GM18517 (cell line): ENCODE results near the gene SFT2D1.
"Not testable (repeated sequence)": the region's sequence is repeated elsewhere in the genome, so short reads cannot be mapped to it uniquely, and the experiment has no call there.

ENCODE experiments used
- ATAC-seq: cut with Tn5 transposase; IDR thresholded peaks from one replicate; pipeline ENCODE4 v1.9.1; 2021; ENCODE audit warnings: mild to moderate bottlenecking, moderate library complexity; ENCODE audit not compliant: unreplicated experiment

The SFT2D1 gene

GRCh38 chr6:166342349-166343149 is at the start of gene SFT2D1:
Gene SFT2D1, minus strand, starts transcription at chr6:166342545. Its CDS starts 64 bp downstream, at chr6:166342481.
- ATAC-seq, result peak; percentile 88

DNA sequence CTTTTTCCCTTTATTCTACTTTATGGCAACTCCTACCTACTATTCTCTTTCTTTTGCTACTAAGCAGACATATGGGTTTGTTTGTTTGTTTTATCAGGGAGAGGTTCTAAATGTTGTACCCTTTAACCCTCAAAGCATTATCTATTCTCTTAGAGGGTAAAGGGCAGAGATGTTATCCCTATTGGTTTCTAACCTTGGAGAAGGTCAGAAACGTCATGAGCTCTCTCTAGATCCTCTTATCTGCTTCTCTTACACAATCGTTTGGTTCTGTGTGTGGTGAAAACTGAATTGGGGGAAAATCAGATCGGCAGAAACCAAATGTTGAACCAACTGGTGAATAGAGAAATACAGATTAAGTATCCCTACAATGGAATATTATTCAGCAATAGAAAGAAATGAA is 46.8 kb upstream of the SFT2D1 start:
- no peak for ATAC-seq

DNA sequence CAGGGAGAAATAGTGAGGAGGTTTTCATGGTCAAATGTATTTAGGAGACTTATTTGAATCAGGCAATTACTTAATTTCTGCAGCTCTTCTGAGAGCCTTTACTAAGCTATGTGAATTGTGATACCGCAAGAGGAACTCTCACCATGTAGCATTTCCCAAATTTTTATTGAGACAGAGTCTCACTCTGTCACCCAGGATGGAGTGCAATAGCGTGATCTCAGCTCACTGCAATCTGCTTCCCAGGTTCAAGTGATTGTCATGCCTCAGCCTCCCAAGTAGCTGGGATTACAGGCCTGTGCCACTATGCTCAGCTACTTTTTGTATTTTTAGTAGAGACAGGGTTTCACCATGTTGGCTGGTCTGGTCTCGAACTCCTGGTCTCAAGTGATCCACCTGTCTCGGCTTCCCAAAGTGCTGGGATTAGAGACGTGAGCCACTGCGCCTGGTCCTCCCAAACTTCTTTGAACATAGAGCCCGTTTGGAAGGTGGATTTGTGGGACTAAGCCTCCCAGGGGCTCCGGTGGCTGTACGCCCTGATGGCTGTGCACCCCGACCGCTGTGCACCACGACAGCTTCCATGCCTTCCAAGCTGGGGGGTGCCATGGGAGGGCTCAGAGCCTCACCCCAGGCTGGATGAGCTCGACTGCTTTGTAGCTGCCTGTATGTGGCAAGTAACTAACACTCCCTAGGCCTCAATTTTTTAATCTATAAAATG is 46.1 kb upstream of the SFT2D1 start:
- ATAC-seq, result no peak

DNA sequence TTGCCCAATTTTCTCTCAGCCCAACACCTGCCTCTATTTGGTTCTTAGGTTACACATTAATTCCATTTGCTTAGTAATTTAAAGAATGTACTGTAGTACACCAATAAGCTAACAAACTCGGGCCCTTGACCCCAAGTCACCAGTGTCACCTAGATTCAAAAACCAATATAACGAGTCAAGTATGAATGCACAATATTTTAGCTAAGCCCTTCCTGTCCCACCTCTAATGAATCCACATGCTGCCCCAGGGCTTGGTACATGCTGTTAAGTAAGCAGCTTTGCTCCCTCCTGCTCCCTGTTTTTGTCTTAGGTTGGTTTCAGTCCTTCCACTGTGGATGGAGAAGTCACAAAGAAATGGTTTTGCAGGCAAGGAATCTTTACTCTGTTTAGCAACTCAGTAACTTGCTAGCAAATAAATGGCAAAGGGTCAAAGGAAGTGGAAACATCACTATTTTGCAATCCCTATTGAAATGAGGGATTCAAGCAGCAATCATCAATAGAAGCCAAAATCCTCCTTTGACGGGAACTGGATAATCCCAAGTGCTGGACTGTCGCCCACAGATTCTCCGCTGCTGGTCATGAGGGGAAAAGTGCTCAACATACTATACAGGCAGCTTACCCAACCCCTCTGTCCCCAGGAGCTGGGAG is 45.4 kb upstream of the SFT2D1 start:
- ATAC-seq, result no peak

DNA sequence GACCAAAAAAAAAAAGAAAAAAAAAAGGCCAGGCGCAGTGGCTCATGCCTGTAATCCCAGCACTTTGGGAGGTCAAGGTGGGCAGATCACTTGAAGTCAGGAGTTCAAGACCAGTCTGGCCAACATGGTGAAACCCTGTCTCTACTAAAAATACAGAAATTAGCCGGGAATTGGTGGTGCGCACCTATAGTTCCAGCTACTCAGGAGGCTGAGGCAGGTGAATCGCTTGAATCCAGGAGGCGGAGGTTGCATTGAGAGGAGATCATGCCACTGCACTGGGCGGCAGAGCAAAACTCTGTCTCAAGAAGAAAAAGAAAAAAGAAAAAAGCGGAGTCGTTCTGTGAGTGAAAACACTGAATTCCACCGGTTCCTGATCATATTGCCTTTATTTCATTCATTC is 44.8 kb upstream of the SFT2D1 start:
- ATAC-seq, result not testable (repeated sequence)

GRCh38 chr6:166386111-166386510 is 43.8 kb upstream of the SFT2D1 start:
- ATAC-seq, result no peak

DNA sequence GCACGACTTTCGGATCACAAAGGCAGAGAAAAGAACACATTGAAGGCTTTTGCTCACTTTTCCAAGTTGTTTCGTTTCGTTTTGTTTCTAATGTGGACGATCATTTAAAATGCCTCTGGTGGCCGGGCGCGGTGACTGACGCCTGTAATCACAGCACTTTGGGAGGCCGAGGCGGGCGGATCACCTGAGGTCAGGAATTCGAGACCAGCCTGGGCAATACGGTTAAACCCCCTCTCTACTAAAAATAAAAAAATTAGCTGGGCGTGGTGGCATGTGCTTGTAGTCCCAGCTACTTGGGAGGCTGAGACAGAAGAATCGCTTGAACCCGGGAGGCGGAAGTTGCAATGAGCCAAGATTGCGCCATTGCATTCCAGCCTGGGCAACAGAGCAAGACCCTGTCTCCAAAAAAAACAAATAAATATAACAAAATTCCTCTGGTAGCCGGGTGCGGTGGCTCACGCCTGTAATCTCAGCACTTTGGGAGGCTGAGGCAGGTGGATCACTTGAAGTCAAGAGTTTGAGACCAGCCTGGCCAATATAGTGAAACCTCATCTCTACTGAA is 41.5 kb upstream of the SFT2D1 start:
- ATAC-seq, result not testable (repeated sequence)

- peak; percentile 85 for ATAC-seq
Observed at GRCh38 chr6:166382933-166383801, 40.8 kb upstream of the SFT2D1 start, which contains the start of gene MPC1. Gene MPC1, minus strand, starts transcription at chr6:166382940. Its CDS starts 64 bp downstream, at chr6:166382876.

GRCh38 chr6:166382500-166382932 is 40.2 kb upstream of the SFT2D1 start:
- ATAC-seq, result peak; percentile 3

DNA sequence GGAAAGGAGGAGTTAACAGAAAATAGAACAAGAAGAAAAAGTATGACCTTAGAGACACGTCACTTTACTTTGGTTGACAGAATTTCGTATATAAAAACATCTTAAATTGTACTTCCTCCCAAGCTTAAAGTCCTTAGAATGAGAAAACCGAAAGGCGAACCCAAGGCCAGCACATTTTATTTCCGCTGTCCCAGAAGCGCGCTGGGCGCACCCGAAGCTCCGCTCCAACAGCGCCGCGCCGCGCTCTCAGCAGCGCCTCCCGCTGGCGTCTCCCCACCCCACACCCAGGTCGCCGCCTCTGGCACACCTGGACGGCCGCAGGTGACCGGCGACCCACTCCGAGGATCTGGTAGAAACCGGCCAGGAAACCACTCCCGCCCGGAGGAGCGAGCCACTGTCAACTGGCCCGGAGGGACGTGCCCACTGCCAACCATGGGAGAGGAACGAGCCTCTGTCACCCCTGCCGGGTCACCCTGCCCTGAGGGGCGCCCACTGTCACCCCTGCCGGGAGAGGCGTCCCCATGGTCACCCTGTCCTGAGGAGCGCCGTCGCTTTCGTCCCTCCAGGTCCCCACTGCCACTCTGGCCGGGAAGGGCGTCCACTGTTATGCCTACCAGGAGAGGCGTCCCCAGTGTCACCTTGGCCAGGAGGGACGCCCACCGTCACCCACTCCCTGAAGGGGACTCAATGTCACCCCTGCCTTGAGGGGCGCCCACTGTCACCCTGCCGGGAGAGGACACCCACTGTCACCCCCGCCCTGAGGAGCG is 39.6 kb upstream of the SFT2D1 start:
- peak; percentile 50 for ATAC-seq

GRCh38 chr6:166381381-166381732 is 39.0 kb upstream of the SFT2D1 start:
- ATAC-seq, result no peak

- no peak for ATAC-seq
Observed at GRCh38 chr6:166379800-166380199, 37.5 kb upstream of the SFT2D1 start.

DNA sequence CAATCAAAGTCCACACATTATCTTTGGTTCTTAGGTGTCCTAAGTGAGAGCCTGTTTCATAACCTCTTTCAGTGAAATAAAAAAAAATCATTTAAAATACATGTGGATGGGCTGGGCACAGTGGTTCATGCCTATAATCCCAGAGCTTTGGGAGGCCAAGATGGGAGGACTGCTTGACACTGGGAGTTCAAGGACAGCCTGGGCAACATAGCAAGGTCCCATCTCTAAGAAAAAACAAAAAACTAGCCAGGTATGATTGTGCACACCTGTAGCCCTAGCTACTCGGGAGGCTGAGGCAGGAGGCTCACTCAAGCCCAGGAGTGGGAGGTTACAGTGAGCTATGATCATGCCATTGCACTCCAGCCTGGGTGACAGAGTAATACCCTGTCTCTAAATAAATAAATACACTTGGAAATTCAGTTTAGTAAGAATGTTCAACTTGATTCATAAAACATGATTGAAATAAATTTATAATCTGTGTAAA is 36.8 kb upstream of the SFT2D1 start:
- no peak for ATAC-seq

- no peak for ATAC-seq
Observed at GRCh38 chr6:166377721-166378120, 35.4 kb upstream of the SFT2D1 start.

- no peak for ATAC-seq
Observed at GRCh38 chr6:166375013-166375412, 32.7 kb upstream of the SFT2D1 start.

GRCh38 chr6:166370489-166370888 is 28.1 kb upstream of the SFT2D1 start:
- no peak for ATAC-seq

DNA sequence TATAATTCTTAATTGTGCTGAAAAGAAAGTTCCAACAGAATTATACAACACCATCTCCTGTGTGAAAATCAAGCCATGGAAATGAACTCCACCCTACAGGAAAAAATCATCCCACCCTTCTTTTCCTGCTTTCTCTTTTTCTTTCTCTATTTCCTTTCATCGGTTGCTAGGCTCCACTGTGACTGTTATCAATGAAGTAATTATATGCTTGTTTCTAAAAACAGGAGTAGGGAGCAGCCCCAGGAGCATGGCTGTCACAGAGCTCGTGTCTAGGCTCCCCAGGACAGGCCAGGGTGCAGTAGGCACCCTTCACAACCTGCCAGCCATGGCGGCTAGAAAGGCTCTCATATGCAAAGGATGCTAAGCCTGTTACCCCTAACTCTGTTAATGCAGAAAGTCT is 27.4 kb upstream of the SFT2D1 start:
- ATAC-seq, result no peak

DNA sequence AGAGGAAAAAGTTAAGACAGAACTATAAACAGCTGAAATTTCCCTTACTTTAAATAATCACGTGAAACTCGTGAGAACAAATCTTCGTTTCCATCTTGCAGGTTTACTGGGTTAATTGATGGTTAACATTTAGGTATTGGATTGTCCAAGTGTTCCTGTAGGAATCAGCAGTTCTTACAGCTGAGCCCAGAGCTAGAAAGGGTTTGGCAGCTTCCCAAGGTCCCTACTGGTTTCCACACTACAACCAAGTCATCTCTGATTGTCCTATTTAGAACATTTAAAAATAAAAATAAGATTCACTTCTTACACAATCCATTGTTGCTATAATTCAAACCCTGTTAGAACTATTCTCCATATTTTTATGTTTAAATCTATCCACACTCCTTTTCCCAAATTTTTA is 24.6 kb upstream of the SFT2D1 start:
- ATAC-seq, result no peak

- ATAC-seq, result peak; percentile 77
Observed at GRCh38 chr6:166365806-166366205, 23.5 kb upstream of the SFT2D1 start.
